Gastroesophageal sphincter (tissue), 3 donors: ENCODE results near the gene MMP17.

ENCODE experiments used
- CTCF ChIP-seq, 4 experiments: fragments of 200-600 bp in 2 of 4; fragments of 450-650 bp in 2 of 4; sonication (generic) in 1 of 4; IDR thresholded peaks; one replicate each; pipeline ENCODE4 v1.5.1; 2017 to 2019; ENCODE audit warnings: antibody characterized with exemption in 4 of 4, mild to moderate bottlenecking in 2 of 4, moderate library complexity in 2 of 4
- EP300 ChIP-seq: sonication (generic); formaldehyde crosslinking; IDR thresholded peaks from one replicate; pipeline ENCODE4 v1.6.1; 2017; ENCODE audit warnings: antibody characterized with exemption, mild to moderate bottlenecking
- POLR2A ChIP-seq, 2 donors: fragments of 450-650 bp; IDR thresholded peaks; one replicate each; pipeline ENCODE4 v1.6.1; 2017; ENCODE audit warnings: antibody characterized with exemption in 2 of 2, mild to moderate bottlenecking in 2 of 2, moderate library complexity in 1 of 2
- POLR2AphosphoS5 ChIP-seq: sonication (generic); formaldehyde crosslinking; IDR thresholded peaks from one replicate; pipeline ENCODE4 v1.6.1; 2017; ENCODE audit warnings: antibody characterized with exemption

GRCh38 chr12:131810726-131811125 is 17.5 kb upstream of the MMP17 start:
- TF ChIP-seq POLR2A (IDR thresholded peaks at IDR 0.05) = no peak
- TF ChIP-seq CTCF (IDR thresholded peaks at IDR 0.05) = no peak
- TF ChIP-seq EP300 = no peak
- TF ChIP-seq POLR2AphosphoS5 = no peak
